GM19099 (cell line): ENCODE data around the gene SMS.

Source experiments
- POLR2A ChIP-seq: IDR thresholded peaks from 3 replicates; pipeline ENCODE4 v1.6.1; 2011; ENCODE audit warnings: low read depth; ENCODE audit not compliant: insufficient read length; ENCODE audit errors: extremely low read depth

SMS gene

DNA sequence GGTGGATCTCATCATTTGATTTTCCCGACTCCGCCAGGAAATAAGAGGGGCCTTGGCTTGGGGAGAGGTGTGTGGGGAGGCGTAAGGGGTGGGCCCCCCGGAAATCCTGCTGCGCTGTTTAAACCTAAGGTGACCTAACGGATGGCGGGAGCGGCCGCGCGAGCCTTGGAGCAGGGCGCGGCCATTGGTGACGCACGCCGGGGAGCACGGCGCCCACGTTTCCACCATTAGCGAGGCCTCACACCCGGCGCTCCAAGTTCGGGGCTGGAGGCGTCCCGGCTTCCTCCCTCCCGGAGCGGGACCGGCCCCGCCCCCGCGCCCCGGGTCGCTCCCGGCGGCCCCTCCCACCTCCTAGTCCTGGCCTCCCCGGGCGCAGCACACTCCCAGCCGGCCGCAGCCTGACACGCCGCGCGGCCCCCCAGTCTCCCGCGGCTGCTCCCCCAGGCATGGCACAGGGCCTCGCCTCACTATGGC, at the start of gene SMS:
SMS (plus strand) TSS at position 354 of the 474 bp plus-strand sequence; CDS start at position 470, 116 bp downstream.
- peak; percentile 35 for TF ChIP-seq POLR2A

DNA sequence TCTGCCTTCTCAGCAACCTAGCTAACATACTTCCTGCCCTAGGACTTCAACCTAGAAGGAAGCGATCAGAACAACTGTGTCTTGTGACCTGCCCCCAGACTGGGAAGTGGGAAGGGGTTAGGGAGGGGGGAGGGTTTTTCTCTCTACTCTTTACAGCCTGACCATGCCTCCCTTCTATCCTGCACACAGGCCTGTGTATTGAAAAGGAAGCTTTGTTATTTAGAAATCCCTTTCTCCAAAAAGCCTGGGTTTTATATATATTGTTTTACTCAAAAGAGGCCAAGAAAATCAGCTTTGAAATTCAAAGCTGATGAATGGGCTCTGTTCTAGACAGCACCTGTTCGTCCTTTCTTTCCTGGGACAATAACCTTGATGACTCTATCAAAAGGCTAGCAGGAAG, 35.2 kb upstream of the SMS start:
- TF ChIP-seq POLR2A = no peak

DNA sequence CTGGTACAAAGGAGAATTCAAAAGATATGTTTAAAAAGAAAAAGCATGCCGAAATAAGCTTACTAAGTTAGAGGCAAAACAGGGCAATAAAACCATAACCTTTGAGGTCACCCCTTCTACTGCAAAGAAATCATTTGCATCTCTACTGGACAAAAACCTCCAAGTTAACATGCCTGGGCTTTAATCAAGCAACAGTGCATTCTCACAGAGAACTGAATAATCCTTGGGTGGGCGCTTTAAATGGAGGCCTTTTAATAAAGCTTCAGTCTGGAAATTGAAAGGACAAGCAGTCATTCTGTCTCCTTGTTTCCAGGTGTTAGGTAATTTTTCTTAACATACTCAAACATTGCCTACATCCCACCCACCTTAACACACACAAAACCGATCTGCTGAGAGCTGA, 34.6 kb upstream of the SMS start:
- no peak for TF ChIP-seq POLR2A

DNA sequence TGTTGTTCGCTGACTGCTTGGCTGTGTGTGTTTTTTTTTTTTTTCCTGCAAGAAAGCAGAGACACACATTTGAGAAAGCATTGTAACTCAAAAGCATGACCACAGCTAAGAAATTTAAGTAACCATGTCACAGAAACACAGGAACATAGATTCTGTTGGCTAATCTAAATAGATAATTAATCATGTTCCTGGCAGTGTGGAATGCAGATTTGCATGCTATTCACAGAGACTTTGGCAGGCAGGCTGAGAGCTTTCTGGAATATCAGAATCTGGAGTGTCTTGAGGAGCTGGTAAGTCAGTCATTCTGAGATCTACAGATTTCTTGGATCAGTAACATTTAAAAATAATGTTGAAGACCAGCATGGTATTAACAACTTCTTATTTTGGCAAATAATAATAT, 33.2 kb upstream of the SMS start:
- TF ChIP-seq POLR2A = no peak

DNA sequence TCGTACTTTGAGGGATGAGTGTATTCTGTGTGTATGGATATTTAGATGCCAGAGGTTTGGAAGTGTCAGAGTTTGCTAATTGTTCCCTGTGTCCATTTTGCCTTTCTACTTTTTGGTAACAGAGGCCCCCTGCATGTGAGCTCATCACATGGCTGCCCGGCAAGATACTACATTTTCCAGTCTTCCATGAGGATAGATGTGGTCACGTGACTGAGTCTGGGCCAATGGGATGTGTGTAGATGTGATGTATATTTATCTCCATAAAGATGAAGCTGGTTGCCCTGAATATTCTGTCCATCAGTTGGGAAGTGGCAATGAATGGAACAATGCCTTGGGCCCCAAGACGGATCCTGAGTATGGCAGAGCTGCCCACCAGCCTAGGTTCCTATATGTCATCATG, 29.0 kb upstream of the SMS start:
- TF ChIP-seq POLR2A = no peak

DNA sequence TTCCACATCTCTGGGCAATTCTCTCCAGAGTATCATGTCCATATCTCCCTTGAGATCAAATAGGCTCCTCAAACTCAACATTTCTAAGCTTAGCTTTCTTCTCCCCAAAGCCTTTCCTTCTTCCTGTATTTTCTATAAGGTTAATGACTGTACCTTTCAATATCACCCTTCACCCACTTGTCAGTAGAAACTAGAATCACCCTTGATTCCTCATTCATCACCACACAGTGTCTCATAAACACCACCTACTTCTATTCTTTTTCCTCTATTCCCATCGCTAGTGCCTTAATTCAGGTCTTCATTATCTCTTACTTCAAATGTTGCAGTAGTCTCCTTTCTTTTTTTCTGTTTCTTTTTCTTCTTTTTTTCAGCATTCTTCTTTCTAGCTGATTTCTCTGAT, 28.3 kb upstream of the SMS start:
- no peak for TF ChIP-seq POLR2A

DNA sequence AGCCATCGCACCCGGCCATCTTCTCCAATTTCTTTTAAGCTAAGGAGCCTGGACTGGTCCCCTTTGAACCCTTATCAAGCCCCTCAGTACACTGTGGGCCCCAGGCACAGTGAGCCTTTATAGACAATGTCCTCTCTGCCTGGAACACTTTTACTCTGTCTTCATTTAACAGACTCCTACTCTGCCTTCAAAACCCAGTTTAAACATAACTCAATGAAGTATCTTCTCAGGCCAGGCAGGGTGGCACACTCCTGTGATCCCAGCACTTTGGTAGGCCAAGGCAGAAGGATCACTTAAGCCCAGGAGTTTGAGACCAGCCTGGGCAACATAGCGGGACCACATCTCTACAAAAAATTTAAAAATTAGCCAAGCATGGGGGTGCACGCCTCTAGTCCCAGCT, 27.5 kb upstream of the SMS start:
- no peak for TF ChIP-seq POLR2A

DNA sequence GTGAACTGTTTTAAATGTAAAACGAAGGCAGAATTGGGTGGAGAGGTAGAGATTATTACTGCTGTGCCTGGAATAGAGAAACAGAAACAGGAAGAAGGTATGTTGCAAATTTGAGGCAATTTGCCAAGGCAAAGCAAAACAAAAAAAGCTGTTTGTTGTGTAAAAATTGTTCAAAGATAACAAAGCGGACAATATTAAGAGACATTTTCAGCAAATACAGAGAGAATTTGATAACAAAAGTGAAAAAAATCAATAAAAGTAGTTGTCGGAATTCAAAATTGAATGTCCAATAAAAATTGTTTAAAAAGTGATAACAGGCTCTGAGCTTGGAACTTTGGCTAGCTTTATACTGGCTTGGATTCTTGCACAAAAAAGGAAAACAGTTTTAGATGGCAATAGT, 14.4 kb upstream of the SMS start:
- TF ChIP-seq POLR2A = no peak

DNA sequence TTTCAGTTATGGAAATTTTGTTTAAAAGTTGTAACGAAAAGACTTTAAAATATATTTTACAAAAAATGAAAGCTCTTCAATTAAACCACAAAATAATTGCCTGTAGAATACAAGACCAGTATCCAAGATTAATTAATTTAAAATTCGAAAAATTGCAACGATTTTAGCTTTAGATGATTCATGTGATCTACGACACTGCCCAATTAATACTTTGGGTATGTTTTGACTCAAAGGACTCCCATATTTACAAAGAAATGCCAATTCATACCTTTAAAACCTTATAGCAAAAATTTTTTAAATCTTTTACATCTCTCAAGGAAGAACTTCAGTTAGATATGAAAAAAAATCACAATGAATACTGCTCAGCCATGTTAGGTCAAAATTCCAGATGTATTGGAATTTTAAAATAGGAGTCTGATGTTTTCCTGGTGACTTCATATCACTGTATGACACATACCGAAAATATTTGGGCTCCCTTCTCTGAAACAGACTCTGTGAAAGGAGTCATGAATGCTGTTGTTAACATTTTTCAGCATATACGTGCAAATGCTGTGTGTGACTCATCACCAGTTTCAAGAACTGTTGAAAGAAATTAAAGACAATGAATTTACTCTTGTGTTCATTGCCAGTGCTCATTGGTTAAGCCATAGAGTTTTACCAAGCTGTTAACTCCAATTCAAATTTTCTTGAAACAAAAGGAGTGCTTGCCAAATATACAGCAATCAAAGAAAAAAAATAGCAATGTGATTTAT, 13.8 kb upstream of the SMS start:
- no peak for TF ChIP-seq POLR2A

DNA sequence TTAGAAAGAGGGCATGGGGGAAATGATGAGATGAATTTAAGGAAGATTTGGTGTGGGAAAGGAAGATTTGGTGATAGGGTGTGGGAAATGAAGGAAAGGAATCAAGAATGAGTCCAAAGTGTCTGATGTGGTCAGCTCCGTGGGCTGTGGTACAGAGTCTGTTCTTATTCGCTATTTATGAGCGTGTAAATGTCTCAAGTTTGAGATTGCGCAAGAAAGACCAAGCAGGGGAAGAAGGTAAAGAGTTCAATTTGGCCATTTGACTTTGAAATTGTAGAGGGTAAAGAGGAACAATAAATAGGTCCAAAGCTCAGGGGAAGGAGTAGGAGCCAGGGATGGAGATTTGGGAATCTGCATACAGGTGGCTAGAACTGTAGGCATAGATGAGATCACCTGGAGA, 11.3 kb upstream of the SMS start:
- no peak for TF ChIP-seq POLR2A

DNA sequence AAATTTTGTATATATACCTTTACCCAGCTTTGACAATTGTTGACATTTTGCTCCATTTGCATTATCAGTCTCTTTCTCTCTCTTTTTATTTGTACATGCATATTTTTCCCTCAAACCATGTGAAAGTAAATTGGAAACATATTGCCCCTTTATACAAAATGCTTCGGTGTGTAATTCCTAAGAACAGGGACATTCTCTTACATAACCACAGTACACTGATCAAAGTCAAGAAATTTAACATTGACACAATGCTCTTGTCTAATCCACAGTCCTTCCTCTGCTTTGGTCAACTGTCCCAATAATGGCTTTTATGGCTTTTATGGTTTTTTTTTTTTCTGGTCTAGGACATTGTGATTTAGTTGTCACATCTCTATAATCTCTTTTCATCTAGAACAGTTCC, 9.5 kb upstream of the SMS start:
- TF ChIP-seq POLR2A = no peak

DNA sequence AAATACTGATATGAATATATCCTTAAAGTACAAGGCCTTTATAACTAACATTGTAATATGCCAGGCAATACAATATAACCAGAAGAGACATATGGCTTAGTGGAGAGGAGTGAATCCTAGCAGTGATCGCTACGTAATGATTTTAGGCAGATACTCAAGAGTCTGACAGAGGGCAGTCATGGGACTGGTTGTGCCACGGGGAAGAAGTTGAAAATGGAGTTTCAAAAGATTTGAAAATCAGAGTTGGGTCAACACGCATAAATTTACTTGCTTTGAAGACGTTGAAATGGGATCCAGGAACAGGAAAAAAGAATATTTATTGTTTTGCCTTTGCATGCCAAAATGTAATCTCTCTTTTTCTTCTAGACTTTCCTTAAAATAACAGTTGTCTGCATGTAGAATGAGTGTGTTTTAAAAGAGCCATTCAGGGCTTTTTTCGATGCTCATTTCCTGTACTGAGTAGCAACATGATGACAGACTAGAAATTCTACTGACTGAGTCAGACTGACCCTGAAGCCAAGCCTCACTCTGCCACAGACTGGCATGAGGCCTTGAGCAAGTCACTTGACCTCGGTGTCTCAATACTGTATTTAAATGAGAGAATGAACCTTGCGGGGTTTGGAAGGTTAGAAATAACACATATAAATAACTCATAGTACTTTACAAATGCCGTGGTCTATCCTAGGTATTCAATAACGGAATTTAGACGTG, 8.1 kb upstream of the SMS start:
- no peak for TF ChIP-seq POLR2A

DNA sequence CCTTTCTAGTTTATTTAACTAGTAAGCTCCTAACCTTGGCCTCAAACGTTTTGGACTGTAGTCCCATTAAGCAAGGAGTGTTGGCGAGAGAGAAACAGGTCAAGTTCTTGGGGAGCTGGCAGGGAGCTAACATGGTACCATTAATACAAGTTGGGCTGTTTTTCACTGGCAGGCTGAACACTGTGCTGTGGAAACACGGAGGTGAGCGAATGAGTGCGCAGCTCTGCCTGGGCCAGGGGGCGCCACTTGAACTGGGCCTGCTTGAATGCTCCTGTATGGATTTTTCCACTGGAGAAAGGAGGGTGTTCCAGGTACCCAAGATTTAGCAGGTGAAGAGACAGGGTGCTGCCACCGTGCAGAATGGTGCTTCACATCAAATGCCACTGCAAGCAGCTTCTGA, 7.4 kb upstream of the SMS start:
- TF ChIP-seq POLR2A = no peak

DNA sequence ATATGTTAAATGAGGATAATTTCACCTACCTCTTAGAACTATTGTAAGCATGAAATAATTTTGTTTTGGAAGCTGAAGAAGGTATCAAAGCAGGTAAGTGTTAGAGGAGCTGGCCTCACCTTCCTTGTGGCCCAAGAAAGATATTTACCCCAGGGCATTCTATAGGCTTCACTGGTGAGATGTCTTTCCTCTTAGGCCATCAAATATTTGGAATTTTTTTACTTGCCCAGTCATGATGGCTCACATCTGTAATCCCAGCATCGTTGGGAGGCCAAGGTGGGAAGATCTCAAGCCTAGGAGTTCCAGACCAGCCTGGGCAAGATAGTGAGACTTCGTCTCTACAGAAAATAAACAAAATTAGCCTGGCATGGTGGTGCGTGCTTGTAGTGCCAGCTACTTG, 6.1 kb upstream of the SMS start:
- no peak for TF ChIP-seq POLR2A

DNA sequence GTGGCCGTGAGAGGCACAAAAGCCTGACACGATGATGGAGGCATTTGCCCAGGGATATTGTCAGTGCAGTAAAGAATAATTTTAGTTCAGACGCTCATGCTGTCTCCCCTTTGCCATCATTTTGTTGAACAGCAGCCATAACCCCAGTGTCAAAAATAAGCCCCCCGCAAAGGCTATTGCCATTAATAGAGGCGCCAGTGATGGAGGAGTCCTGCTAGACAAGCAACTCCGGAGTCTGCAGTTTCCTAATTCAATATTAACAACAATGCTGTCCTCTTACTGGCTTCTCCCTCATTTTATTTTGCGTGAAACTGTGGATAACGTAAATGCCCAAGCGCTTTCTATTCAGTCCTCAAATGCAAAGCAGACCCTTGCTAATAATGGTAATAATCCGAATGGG, 603 bp upstream of the SMS start:
- TF ChIP-seq POLR2A = no peak

DNA sequence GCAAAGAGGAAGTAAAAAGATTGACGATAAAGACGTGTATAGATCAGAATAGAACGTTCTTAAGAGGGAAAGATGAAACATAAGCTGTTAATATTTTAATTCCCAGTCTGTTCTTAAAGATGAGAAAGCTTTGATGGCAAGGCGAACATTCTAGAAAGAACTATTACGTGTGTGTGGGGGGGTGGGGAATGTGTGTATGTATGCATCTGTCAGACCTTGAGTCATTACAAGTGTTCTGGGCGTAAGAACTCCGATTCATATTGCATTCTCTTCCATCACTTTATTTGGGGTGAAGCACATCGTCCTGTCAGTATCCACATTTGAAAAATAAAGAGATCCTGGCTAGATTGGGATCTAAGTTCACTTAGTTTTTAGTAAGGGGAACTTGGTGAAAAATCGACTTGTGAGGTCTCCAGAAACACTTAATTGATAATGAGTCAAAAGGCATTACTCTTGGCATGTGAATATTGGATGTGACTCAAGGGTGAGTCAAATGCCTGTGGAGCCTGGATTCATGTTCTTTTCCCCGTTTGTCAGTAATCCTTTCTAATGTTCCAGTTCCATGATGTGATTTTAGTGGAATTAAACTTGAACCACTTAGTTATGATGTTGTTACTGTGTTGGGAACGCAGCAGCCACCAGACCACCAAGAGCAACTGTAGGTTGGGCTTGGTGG, 3.1 kb downstream of the SMS start:
- no peak for TF ChIP-seq POLR2A

DNA sequence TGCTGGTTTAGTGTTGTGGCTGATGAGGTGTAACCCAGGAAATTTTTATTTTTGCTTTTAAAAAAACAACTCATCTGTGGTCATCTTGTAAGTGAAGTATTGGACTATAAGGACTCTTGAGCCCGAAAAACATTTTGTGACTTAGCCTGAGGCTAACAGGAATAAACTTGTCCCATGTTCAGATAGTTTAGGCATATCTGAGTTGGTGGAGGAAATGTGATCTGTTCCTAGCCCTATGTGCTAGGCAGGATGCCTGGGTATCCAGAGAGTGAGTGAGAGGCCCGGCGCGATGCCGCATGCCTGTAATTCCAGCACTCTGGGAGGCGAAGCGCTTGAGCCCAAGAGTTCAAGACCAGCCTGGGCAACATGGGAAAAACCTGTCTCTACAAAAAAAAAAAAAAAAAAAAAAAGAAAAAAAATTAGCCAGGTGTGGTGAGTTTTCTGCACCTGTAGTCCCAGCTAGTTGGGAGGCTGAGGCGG, 3.7 kb downstream of the SMS start:
- no peak for TF ChIP-seq POLR2A
